GM18907 (cell line): ENCODE data around the gene CREBRF.
A peak's percentile ranks its signal among the peaks of the same experiment; 100 is the strongest.
"Not testable (repeated sequence)": the region's sequence is repeated elsewhere in the genome, so short reads cannot be mapped to it uniquely, and the experiment has no call there.

ENCODE experiments used
- ATAC-seq: cut with Tn5 transposase; IDR thresholded peaks from one replicate; pipeline ENCODE4 v1.9.1; 2021; ENCODE audit warnings: mild to moderate bottlenecking, moderate library complexity; ENCODE audit not compliant: unreplicated experiment

Gene CREBRF

DNA sequence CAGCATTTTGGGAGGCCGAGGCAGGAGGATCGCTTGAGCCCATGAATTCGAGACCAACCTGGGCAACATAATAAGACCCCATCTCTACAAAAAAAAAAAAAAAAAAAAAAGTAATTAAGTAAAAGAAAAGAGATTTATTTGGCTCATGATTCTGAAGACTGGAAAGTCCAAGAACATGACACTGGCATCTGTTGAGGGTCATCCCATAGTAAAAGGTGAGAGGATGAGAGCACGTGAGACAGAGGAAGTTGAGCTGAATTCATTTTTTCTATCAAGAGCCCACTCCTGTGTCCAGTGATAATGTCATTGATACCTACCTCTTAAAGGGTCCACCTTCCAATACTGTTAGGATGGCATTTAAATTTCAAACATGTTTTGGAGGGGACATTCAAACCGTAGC, 19.8 kb downstream of the CREBRF start:
- no peak for ATAC-seq

DNA sequence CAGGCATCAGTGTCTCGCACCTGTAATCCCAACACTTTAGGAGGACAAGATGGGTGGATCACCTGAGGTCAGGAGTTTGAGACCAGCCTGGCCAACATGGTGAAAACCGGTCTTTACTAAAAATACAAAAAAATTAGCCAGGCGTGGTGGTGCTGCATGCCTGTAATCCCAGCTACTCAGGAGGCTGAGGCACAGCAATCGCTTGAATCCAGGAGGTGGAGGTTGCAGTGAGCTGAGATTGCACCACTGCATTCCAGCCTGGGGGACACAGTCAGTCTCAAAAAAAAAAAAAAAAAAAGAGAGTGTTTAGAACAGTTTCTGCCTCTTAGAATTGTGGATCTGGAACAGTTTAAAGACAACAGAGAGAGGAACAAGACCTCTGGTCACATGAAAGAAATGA, 20.3 kb downstream of the CREBRF start:
- not testable (repeated sequence) for ATAC-seq

GRCh38 chr5:173078878-173079277, 22.7 kb downstream of the CREBRF start:
- ATAC-seq: no peak

DNA sequence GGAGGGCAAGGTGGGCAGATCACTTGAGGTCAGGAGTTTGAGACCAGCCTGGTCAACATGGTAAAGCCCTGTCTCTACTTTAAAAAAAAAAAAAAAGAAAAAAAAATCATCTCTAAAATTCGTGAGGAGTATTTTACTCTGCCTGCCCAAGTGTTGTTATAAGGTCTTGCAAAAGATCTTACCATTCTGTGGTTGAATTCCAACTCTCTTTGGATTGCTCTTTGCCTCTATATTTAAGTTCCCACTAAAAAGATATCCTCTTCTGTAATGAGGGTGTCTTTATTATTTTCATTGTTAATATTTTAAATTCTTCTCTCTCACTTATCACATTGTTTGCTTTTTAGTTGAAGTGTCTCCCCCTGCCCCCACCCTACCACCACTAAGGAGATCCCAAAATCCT, 33.4 kb downstream of the CREBRF start:
- no peak for ATAC-seq

- ATAC-seq: no peak
These were observed 34.5 kb downstream of the CREBRF start for GRCh38 chr5:173090639-173091038.

- no peak for ATAC-seq
These were observed 35.8 kb downstream of the CREBRF start for GRCh38 chr5:173091981-173092380.

DNA sequence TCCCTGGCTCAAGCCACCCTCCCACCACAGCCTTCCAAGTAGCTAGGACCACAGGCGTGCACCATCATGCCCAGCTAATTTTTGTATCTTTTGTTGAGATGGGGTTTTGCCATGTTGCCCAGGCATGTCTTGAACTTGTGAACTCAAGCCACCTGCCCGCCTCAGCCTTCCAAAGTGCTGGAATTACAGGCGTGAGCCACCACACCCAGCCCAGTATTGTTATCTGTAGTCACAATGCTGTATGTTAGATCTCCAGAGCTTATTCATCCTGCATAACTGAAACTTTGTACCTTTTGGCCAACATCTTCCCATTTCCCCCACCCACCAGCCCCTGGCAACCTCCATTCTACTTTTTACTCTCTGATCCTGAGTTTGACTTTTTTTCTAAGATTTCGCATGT, 37.5 kb downstream of the CREBRF start:
- no peak for ATAC-seq

DNA sequence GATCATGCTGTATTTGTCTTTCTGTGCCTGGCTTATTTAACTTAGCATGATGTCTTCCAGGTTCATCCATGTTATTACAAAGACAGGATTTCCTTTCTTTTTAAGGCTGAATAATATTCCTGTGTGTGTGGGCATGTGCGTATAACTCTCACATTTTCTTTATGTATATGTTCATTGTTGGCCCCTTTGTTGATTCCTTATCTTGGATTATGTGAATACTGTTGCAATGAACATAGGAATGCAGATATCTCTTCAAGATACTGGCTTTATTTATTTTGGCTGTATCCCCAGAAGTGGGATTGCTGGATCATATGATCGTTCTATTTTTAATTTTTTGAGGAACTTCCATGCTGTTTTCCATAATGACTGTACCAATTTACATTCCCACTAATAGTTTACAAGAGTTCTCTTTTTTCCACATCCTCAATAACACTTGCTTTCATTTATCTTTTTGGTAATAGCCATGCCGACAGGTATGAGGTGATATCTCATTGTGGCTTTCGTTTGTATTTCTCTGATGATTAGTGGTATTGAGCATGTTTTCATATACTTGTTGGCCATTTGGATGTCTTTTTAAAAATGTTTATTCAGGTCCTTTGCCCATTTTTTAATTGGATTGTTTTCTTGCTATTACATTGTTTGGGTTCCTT, 38.0 kb downstream of the CREBRF start:
- ATAC-seq: no peak

- no peak for ATAC-seq
These were observed 42.6 kb downstream of the CREBRF start for GRCh38 chr5:173098787-173099186.

- ATAC-seq: no peak
These were observed 43.3 kb downstream of the CREBRF start for GRCh38 chr5:173099461-173099860.

GRCh38 chr5:173101245-173101644, 45.1 kb downstream of the CREBRF start:
- no peak for ATAC-seq

DNA sequence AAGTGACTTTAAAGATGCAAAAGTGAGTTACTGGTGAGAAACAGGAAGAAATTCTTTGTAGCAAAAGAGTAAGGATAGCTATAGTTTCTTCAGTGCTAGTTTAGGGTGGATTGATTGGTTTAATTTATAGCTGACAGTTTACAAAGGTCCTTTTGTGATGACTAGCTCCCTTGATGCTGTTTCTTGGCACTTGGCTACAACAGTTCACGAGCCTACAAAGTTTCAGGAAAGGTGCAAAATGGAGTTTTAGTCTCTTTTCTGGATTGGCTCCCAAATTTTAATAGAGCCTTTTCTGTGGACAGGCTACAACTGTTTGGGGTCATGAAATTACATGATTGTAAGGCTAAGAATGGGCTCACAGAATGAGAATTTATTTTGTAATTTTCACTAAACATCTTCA, 47.3 kb downstream of the CREBRF start:
- ATAC-seq: no peak

- no peak for ATAC-seq
These were observed 52.8 kb downstream of the CREBRF start for GRCh38 chr5:173108914-173109313.

- no peak for ATAC-seq
These were observed 58.4 kb downstream of the CREBRF start for GRCh38 chr5:173114536-173114935.

DNA sequence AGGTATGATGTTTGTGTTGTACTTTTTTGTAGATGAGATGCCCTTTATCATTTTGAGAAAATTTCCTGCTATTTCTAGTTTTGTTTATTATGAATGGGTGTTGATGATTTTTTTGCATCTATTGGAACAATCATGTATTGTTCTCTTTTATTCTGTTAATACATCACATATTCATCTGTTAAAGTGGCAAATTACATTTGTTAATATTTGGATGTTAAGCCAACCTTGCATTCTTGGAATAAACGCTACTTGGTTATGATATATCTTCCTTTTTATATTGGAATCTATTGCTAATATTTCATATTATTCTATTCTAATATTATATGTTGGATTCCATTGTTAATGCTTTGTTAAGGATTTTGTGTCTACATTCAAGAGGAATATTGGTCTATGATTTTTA, 63.6 kb downstream of the CREBRF start:
- ATAC-seq: no peak

DNA sequence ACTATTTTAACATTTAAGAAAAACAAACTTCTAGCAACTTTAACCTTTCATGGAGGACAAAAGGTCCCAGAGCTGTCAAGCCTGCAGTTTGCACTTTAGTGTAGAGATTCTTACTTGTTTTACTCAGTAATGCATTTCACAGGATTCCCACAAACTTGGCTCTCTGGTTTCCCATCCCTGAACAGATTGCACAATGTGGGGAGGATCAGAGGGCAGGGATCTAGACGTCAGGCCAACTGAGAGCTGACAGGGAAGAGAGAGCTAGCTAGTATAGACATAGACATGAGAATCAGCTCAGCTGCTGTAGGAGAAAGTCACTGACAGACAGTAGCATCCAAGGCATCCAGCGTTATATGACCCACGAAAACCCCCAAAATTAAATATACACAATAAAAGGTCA, 67.3 kb downstream of the CREBRF start:
- no peak for ATAC-seq

- not testable (repeated sequence) for ATAC-seq
These were observed 76.0 kb downstream of the CREBRF start for GRCh38 chr5:173132166-173132565.

DNA sequence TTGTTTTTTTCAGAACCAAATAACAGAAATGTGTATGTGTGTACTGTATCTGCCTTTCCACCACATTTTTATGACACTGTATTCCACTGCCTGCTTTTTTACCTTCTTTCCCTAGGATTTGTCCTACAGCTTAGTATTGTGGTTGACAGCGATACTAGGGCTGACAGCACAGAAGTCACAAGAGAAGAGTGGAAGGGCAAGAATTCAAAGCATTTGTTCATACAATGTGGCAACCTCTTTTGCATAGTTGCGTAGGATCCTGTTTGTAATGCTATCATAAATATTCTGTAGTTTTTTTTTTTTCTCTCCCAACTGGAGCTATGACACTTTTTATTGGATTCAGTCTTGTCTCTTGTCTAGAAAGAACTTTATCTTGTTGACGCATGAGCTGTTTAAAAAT, 82.6 kb downstream of the CREBRF start:
- ATAC-seq: no peak

DNA sequence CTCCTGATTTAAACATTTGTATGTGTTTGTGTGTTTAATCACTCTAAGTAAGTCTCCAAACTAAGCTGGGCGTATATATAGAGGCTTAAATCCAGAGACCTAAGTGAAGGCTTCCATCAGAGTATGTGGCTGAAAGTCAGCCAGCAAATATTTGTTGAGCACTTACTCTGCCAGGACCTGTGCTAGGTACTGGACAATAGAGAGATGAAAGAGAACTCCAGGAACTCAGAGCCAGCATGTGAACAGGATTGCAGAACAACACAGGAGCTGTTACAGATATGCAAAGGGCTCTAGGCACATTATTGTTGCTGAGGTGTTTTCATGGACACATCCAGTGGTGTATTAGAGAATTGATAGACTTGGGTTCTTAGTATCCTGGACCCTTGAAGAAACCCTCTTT, 83.5 kb downstream of the CREBRF start:
- no peak for ATAC-seq

GRCh38 chr5:173140769-173141168, 84.6 kb downstream of the CREBRF start:
- ATAC-seq: no peak

- ATAC-seq: no peak
These were observed 87.4 kb downstream of the CREBRF start for GRCh38 chr5:173143567-173143966.

DNA sequence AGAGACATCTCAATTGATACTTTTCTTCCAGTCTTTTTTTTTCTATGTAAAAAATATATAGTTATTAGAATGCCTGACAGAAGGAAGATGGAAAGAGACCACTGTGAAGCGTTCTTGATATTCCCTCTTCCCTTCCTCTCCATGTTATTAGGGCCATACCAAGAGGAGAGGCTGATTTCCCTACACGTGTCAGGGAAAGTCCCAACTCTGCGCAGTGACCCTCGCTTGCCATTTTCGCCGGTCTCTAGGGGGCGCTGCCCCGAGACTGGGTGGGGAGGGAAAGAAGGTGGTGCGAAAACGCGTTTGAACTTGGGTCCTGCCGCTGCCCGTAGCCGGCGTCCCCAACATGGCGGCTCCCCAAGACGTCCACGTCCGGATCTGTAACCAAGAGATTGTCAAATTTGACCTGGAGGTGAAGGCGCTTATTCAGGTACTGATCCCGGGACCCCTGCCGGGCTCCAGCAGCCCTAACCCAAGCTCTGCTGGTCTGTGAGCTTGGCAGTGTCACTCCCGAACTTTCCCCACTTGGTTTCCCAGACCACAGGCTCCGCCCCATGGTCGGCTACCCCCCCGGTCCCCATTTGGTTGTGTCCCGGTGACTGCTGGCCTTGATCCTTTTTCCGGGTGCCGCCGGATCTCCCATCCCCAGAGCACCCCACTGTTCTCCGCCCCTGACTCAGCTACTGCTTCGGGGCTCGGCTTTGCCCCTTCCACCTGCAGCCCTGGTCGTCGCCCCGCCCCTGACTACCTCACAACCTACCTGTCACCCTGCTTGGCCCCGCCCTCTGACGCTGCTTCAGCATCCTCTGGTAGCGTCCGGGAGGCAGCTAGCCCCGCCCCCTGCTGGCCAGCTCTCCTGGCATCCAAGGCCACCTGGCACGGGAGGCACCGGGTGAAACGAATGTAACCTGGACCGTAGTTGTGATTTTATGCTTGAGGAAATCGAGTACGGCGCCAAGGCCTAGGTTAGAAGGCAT, 88.3 kb downstream of the CREBRF start, which contains the start of gene BNIP1:
Gene BNIP1, plus strand, starts transcription at position 332 of the 977 bp plus-strand sequence. Its CDS starts 15 bp downstream, at position 347.
- ATAC-seq: peak; percentile 91
